ENCODE measurements around the gene RPUSD2. TPM values are rescaled to one million over a fixed set of nuclear protein-coding genes. Genes with fewer than 3 reads are reported as not detected.

Gene RPUSD2
- total and polyA plus RNA-seq, 2 experiments from 2014 or later, result 22.0 to 25.5 TPM

- peaks cover 4% of the 10 kb centered on the region; the same call in 1 of the 2 replicates for H3F3A ChIP-seq (replicated peaks; ENCODE audit: low read depth)
- no peak overlapping the region for H3K4me3 Mint-ChIP-seq
- DNase-seq (ENCODE audit: low spot score) (no peak), ATAC-seq (no peak)
- H3K27ac Mint-ChIP-seq, result no peak overlapping the region
- H4K20me1 ChIP-seq (replicated peaks; ENCODE audit: insufficient read depth), result no peaks in the 10 kb centered on the region; the same call in 1 of the 2 replicates
- no peaks in the 10 kb centered on the region for H3K9me2 ChIP-seq (ENCODE audit: insufficient read depth)
- TF ChIP-seq REST (IDR thresholded peaks at IDR 0.05; ENCODE audit: unreplicated experiment) (no peak), ZNF462 (CRISPR knock-in tag; IDR thresholded peaks at IDR 0.05) (no peak)
- H2AFZ ChIP-seq, result no peak overlapping the region
- H3K27me3 Mint-ChIP-seq (ENCODE audit: insufficient read depth, low read depth, poor library complexity), result peaks cover 10% of the 10 kb centered on the region
- peaks cover 5% of the 10 kb centered on the region for H3K9me3 Mint-ChIP-seq
- no peaks in the 10 kb centered on the region for H3K27me3 ChIP-seq (ENCODE audit: insufficient read depth)
- peaks cover 57% of the 10 kb centered on the region for H3K79me2 ChIP-seq (replicated peaks; ENCODE audit: insufficient read depth)
- no peak overlapping the region for H3K27ac ChIP-seq (ENCODE audit: low read depth)
- H3K4me2 ChIP-seq, result no peak overlapping the region
- peaks cover 3% of the 10 kb centered on the region; the same call in 1 of the 3 replicates for H3K36me3 Mint-ChIP-seq (ENCODE audit: low read depth)
- peaks cover 12% of the 10 kb centered on the region for H3K4me1 ChIP-seq (ENCODE audit: insufficient read depth)
- H3K4me1 Mint-ChIP-seq, result peaks cover 17% of the 10 kb centered on the region
- H3K36me3 ChIP-seq (ENCODE audit: insufficient read depth), result no peaks in the 10 kb centered on the region
- H3K4me3 ChIP-seq, result no peak overlapping the region
These were observed 26.7 kb downstream of the RPUSD2 start for GRCh38 chr15:40595773-40596172.
